Measurements from ENCODE around the gene GEMIN8.

DNA sequence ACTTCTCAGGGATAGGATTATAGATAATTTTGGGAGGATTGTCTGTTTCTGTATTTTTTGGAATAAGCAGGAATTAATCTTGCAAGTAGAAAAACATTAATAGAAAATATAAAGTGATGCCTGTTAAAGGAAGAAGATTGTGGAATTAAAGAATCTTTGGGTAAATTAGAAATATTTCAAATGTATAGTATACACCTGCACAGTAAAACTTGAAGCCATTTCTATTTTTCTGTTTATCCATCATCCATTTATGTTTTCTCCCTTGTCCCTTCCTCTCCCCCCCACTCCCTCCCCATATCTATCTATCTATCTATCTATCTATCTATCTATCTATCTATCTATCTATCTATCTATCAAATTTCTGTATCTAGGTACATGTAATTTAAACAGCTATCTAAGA lies 46.9 kb upstream of the GEMIN8 start:
- TF ChIP-seq CTCF (IDR thresholded peaks at IDR 0.05) (no peak), POLR2A (IDR thresholded peaks at IDR 0.05) (no peak), EP300 (IDR thresholded peaks at IDR 0.05; ENCODE audit: low read depth) (no peak)

Measured in transverse colon (tissue), 3 donors.